Measurements from ENCODE around the gene ZNF778.
"Not testable (repeated sequence)": the region's sequence is repeated elsewhere in the genome, so short reads cannot be mapped to it uniquely, and the experiment has no call there.

The ZNF778 gene

GRCh38 chr16:89183463-89183862 lies 34.0 kb upstream of the ZNF778 start:
- no peak for DNase-seq

- no peak for DNase-seq
These were observed 33.4 kb upstream of the ZNF778 start for GRCh38 chr16:89183975-89184676.

- no peak for DNase-seq
These were observed 32.9 kb upstream of the ZNF778 start for GRCh38 chr16:89184677-89184932.

- peak; percentile 10 for DNase-seq
These were observed 32.3 kb upstream of the ZNF778 start for GRCh38 chr16:89184933-89185794.

- DNase-seq: not testable (repeated sequence)
These were observed 31.5 kb upstream of the ZNF778 start for GRCh38 chr16:89185887-89186592.

- not testable (repeated sequence) for DNase-seq
These were observed 30.9 kb upstream of the ZNF778 start for GRCh38 chr16:89186593-89187031.

- DNase-seq: peak; percentile 40
These were observed 30.3 kb upstream of the ZNF778 start for GRCh38 chr16:89187032-89187769.

GRCh38 chr16:89187770-89188392 lies 29.6 kb upstream of the ZNF778 start:
- peak; percentile 46 for DNase-seq

GRCh38 chr16:89188471-89189357 lies 28.8 kb upstream of the ZNF778 start:
- DNase-seq: not testable (repeated sequence)

GRCh38 chr16:89189358-89190025 lies 28.0 kb upstream of the ZNF778 start:
- DNase-seq: no peak

GRCh38 chr16:89190150-89190958 lies 27.1 kb upstream of the ZNF778 start:
- no peak for DNase-seq

GRCh38 chr16:89191033-89191900 lies 26.2 kb upstream of the ZNF778 start:
- no peak for DNase-seq

- no peak for DNase-seq
These were observed 25.7 kb upstream of the ZNF778 start for GRCh38 chr16:89191901-89192185.

GRCh38 chr16:89192186-89192955 lies 25.1 kb upstream of the ZNF778 start:
- peak; percentile 86 for DNase-seq

- peak; percentile 83 for DNase-seq
These were observed 24.4 kb upstream of the ZNF778 start for GRCh38 chr16:89192956-89193575.

- DNase-seq: no peak
These were observed 23.8 kb upstream of the ZNF778 start for GRCh38 chr16:89193576-89194293.
